Breast epithelium (tissue), 4 donors: ENCODE results near the gene CUEDC2. TPM values are rescaled to one million over a fixed set of nuclear protein-coding genes. Genes with fewer than 3 reads are reported as not detected.
A peak's percentile ranks its signal among the peaks of the same experiment; 100 is the strongest.

ENCODE experiments used
- DNase-seq, 2 donors: peaks; one replicate each; pipeline ENCODE4 v3.0.0-alpha.2; 2019; ENCODE audit warnings: low spot score in 2 of 2
- H3K27ac ChIP-seq, 2 donors: fragments of 200-600 bp; sonication (generic) in 1 of 2; one replicate each; pipeline ENCODE4 v1.5.1; 2016 to 2019; ENCODE audit warnings: mild to moderate bottlenecking in 1 of 2
- H3K27me3 ChIP-seq, 2 donors: fragments of 200-600 bp; sonication (generic) in 1 of 2; one replicate each; pipeline versions ENCODE4 v1.5.1 to v1.6.0; 2017 to 2019; ENCODE audit warnings: control low read depth in 1 of 2, mild to moderate bottlenecking in 1 of 2
- H3K36me3 ChIP-seq: fragments of 200-600 bp; one replicate; pipeline ENCODE4 v1.5.1; 2019
- H3K4me1 ChIP-seq, 2 donors: fragments of 200-600 bp; sonication (generic); one replicate each; pipeline ENCODE4 v1.5.1; 2016 to 2019; ENCODE audit warnings: control low read depth in 1 of 2
- H3K4me3 ChIP-seq, 3 donors: fragments of 200-600 bp; sonication (generic); 1 replicate in 2 of 3; 2 replicates in 1 of 3; pipeline ENCODE4 v1.5.1; 2016 to 2019; ENCODE audit warnings: mild to moderate bottlenecking in 3 of 3, moderate library complexity in 2 of 3
- H3K9me3 ChIP-seq, 2 donors: fragments of 200-600 bp; sonication (generic) in 1 of 2; one replicate each; pipeline ENCODE4 v1.5.1; 2016 to 2019; ENCODE audit warnings: control low read depth in 1 of 2
- CTCF ChIP-seq, 3 donors: fragments of 450-650 bp; IDR thresholded peaks; one replicate each; pipeline ENCODE4 v1.5.1; 2016 to 2017; ENCODE audit warnings: antibody characterized with exemption in 3 of 3, mild to moderate bottlenecking in 3 of 3, moderate library complexity in 3 of 3
- POLR2A ChIP-seq: fragments of 450-650 bp; IDR thresholded peaks from one replicate; pipeline ENCODE4 v1.6.1; 2016; ENCODE audit warnings: antibody characterized with exemption, mild to moderate bottlenecking, moderate library complexity
- POLR2AphosphoS5 ChIP-seq, 3 donors: sonication (generic); formaldehyde crosslinking; IDR thresholded peaks; one replicate each; pipeline ENCODE4 v1.6.1; 2017; ENCODE audit warnings: antibody characterized with exemption in 3 of 3
- intact Hi-C: fragments of 100-400 bp; cut with DNase I; formaldehyde crosslinking; loops from one replicate; pipeline ENCODE4 v1.15.1; 2023; ENCODE audit warnings: low total_unique reads
- total RNA-seq, 3 donors: library from RNA; depleted of rRNA; stranded (reverse); fragments of >200 nt; gene quantifications; one replicate each; pipeline ENCODE4 v1.1.0, GENCODE V29; 2016

Gene CUEDC2
- total RNA-seq, 3 donors from 2014 or later = 49.8 to 54.4 (median 50.3) TPM

- Histone ChIP-seq H3K9me3 (no peaks in the 10 kb centered on the region), H3K27ac (no peak overlapping the region), H3K36me3 (no peaks in the 10 kb centered on the region), H3K4me1 (peaks cover 5 to 11% of the 10 kb centered on the region in 2 donors), H3K4me3 (no peak overlapping the region), H3K27me3 (no peaks in the 10 kb centered on the region)
- TF ChIP-seq POLR2A (no peak), POLR2AphosphoS5 (IDR thresholded peaks at IDR 0.05) (no peak), CTCF (IDR thresholded peaks at IDR 0.05) (no peak)
- no peak for DNase-seq
- intact Hi-C loops = no loop called here
These were observed 8.2 kb downstream of the CUEDC2 start for GRCh38 chr10:102424145-102424544.

- intact Hi-C loops = no loop called here
- peaks cover 0 to 5% of the 10 kb centered on the region in 2 donors for H3K27me3 ChIP-seq
- no peak for TF ChIP-seq POLR2AphosphoS5 (IDR thresholded peaks at IDR 0.05)
- no peak for TF ChIP-seq POLR2A
- TF ChIP-seq CTCF (IDR thresholded peaks at IDR 0.05) = no peak
- no peaks in the 10 kb centered on the region for H3K9me3 ChIP-seq
- no peak for DNase-seq
- no peaks in the 10 kb centered on the region for H3K36me3 ChIP-seq
- H3K4me3 ChIP-seq = peak overlapping the region in 1 of 3 donors; percentile 90
- H3K4me1 ChIP-seq = peaks cover 5 to 11% of the 10 kb centered on the region in 2 donors
- peak overlapping the region; percentile 88 to 96 for H3K27ac ChIP-seq
These were observed 8.9 kb downstream of the CUEDC2 start for GRCh38 chr10:102423372-102423968.

- Histone ChIP-seq H3K27ac (peak overlapping the region; percentile 88 to 96), H3K4me1 (peaks cover 5 to 11% of the 10 kb centered on the region in 2 donors), H3K27me3 (peaks cover 0 to 14% of the 10 kb centered on the region in 2 donors), H3K36me3 (no peaks in the 10 kb centered on the region), H3K4me3 (peak overlapping the region; percentile 83 to 94 (median 90)), H3K9me3 (no peaks in the 10 kb centered on the region)
- peak; percentile 65 to 81 for DNase-seq
- TF ChIP-seq POLR2A = no peak
- TF ChIP-seq POLR2AphosphoS5 (IDR thresholded peaks at IDR 0.05) = peak in 1 of 3 donors; percentile 76
- TF ChIP-seq CTCF (IDR thresholded peaks at IDR 0.05) = peak; percentile 41 to 75 (median 72)
- intact Hi-C loops = no loop called here
These were observed 9.7 kb downstream of the CUEDC2 start for GRCh38 chr10:102422545-102423129.

GRCh38 chr10:102421757-102422512 is 10.4 kb downstream of the CUEDC2 start:
- H3K27ac ChIP-seq = peak overlapping the region; percentile 88 to 96
- intact Hi-C loops = no loop called here
- no peak for DNase-seq

More at GRCh38 chr10:102421757-102422512, 10.4 kb downstream of the CUEDC2 start:
- Histone ChIP-seq H3K4me1 (peaks cover 5 to 11% of the 10 kb centered on the region in 2 donors), H3K36me3 (no peaks in the 10 kb centered on the region), H3K27me3 (peaks cover 0 to 20% of the 10 kb centered on the region in 2 donors), H3K4me3 (peak overlapping the region; percentile 83 to 94 (median 90)), H3K9me3 (no peaks in the 10 kb centered on the region)
- TF ChIP-seq CTCF (IDR thresholded peaks at IDR 0.05) (no peak), POLR2A (no peak), POLR2AphosphoS5 (IDR thresholded peaks at IDR 0.05) (no peak)
